GM12892 (cell line): ENCODE data around the gene OR2G2.

Experiments used
- POLR2A ChIP-seq: IDR thresholded peaks from 2 replicates; pipeline ENCODE4 v1.6.1; 2011; ENCODE audit warnings: low read depth, low read length, control low read depth
- POLR2AphosphoS5 ChIP-seq: IDR thresholded peaks from 2 replicates; pipeline ENCODE4 v1.6.1; 2011; ENCODE audit warnings: low read depth, low read length, control low read depth

DNA sequence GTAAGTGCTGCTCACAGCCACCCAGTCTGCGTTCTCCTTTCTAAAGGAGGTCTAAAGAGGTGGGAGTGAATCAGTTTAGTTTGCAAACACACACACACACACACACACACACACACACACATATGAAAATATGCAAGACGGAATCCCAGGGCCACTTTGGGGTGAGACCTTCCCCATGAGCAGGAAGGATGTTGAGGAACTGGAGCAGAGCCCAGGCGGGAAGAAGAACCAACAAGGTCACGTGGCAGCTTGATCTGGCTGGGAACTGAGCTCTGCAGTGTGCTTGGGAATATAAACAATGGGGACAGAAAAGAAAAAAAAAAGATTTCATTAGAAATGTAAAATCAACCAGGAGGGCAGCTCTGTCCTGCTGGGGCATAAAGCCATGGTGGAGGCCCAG lies 49.9 kb downstream of the OR2G2 start:
- TF ChIP-seq POLR2AphosphoS5 (no peak), POLR2A (no peak)
